IPS-18c (cell line): ENCODE results near the gene LTBP1.
"Not testable (repeated sequence)": the region's sequence is repeated elsewhere in the genome, so short reads cannot be mapped to it uniquely, and the experiment has no call there.

Experiments used
- H3K4me3 ChIP-seq: 2 replicates; pipeline ENCODE4 v1.7.0; 2013; ENCODE audit warnings: low read depth, mild to moderate bottlenecking, low read length, moderate library complexity; ENCODE audit not compliant: insufficient read depth
- H3K9me3 ChIP-seq: one replicate; pipeline ENCODE4 v1.6.1; 2013; ENCODE audit warnings: mild to moderate bottlenecking, low read length, moderate library complexity; ENCODE audit not compliant: control insufficient read depth, insufficient read depth

The LTBP1 gene

GRCh38 chr2:32948266-32948665, 1.5 kb downstream of the LTBP1 start:
- peak overlapping the region; percentile 78; the same call in 1 of the 2 replicates for H3K4me3 ChIP-seq
- H3K9me3 ChIP-seq, result no peaks in the 10 kb centered on the region

GRCh38 chr2:32949260-32949659, 2.5 kb downstream of the LTBP1 start:
- Histone ChIP-seq H3K4me3 (no peak overlapping the region), H3K9me3 (no peaks in the 10 kb centered on the region)

GRCh38 chr2:32951672-32952071, 4.9 kb downstream of the LTBP1 start:
- Histone ChIP-seq H3K4me3 (no peak overlapping the region), H3K9me3 (no peaks in the 10 kb centered on the region)

GRCh38 chr2:32952761-32953476, 6.2 kb downstream of the LTBP1 start:
- H3K9me3 ChIP-seq, result no peaks in the 10 kb centered on the region
- no peak overlapping the region for H3K4me3 ChIP-seq

GRCh38 chr2:32954206-32954605, 7.5 kb downstream of the LTBP1 start:
- H3K4me3 ChIP-seq, result no peak overlapping the region
- no peaks in the 10 kb centered on the region for H3K9me3 ChIP-seq

- no peaks in the 10 kb centered on the region for H3K9me3 ChIP-seq
- H3K4me3 ChIP-seq, result no peak overlapping the region
Measured at GRCh38 chr2:32958821-32959220, 12.1 kb downstream of the LTBP1 start.

- H3K9me3 ChIP-seq, result no peaks in the 10 kb centered on the region
- no peak overlapping the region for H3K4me3 ChIP-seq
Measured at GRCh38 chr2:32960238-32960637, 13.5 kb downstream of the LTBP1 start.

GRCh38 chr2:32960647-32961403, 14.1 kb downstream of the LTBP1 start:
- Histone ChIP-seq H3K4me3 (no peak overlapping the region), H3K9me3 (no peaks in the 10 kb centered on the region)

- H3K4me3 ChIP-seq, result no peak overlapping the region
- H3K9me3 ChIP-seq, result no peaks in the 10 kb centered on the region
Measured at GRCh38 chr2:32962690-32963089, 15.9 kb downstream of the LTBP1 start.

- no peak overlapping the region for H3K4me3 ChIP-seq
- no peaks in the 10 kb centered on the region for H3K9me3 ChIP-seq
Measured at GRCh38 chr2:32963941-32964340, 17.2 kb downstream of the LTBP1 start.

GRCh38 chr2:32965523-32966171, 18.9 kb downstream of the LTBP1 start:
- Histone ChIP-seq H3K4me3 (no peak overlapping the region), H3K9me3 (no peaks in the 10 kb centered on the region)

GRCh38 chr2:32969444-32970162, 22.9 kb downstream of the LTBP1 start:
- H3K4me3 ChIP-seq, result no peak overlapping the region
- H3K9me3 ChIP-seq, result no peaks in the 10 kb centered on the region

- H3K4me3 ChIP-seq, H3K9me3 ChIP-seq: not testable (repeated sequence)
Measured at GRCh38 chr2:32973772-32974171, 27.0 kb downstream of the LTBP1 start.

GRCh38 chr2:32976409-32977063, 29.8 kb downstream of the LTBP1 start:
- Histone ChIP-seq H3K9me3 (peaks cover 3% of the 10 kb centered on the region), H3K4me3 (no peak overlapping the region)

GRCh38 chr2:32977228-32977758, 30.5 kb downstream of the LTBP1 start:
- Histone ChIP-seq H3K9me3 (peaks cover 3% of the 10 kb centered on the region), H3K4me3 (no peak overlapping the region)

GRCh38 chr2:32981612-32982011, 34.9 kb downstream of the LTBP1 start:
- Histone ChIP-seq H3K4me3 (no peak overlapping the region), H3K9me3 (peaks cover 3% of the 10 kb centered on the region)
